HCT116 (cell line): ENCODE results near the gene DCAF15.

Experiments used
- ATF3 ChIP-seq: IDR thresholded peaks from 2 replicates; pipeline ENCODE4 v1.6.1; 2012
- CEBPB ChIP-seq: IDR thresholded peaks from 2 replicates; pipeline ENCODE4 v1.6.1; 2012; ENCODE audit warnings: low read depth
- CTCF ChIP-seq, 3 experiments: fragments of 200-600 bp in 1 of 3; sonication (generic) in 1 of 3; IDR thresholded peaks in 2 of 3; conservative IDR thresholded peaks in 1 of 3; 2 replicates each; pipeline ENCODE4 v1.5.1; 2012 to 2017; ENCODE audit warnings: low read depth in 2 of 3, low read length in 2 of 3, antibody characterized with exemption in 1 of 3, borderline replicate concordance in 1 of 3, control low read depth in 1 of 3, mild to moderate bottlenecking in 1 of 3, mixed read lengths in 1 of 3, mixed run types in 1 of 3, moderate library complexity in 1 of 3; ENCODE audit not compliant: insufficient read depth in 1 of 3
- EGR1 ChIP-seq: IDR thresholded peaks from 2 replicates; pipeline ENCODE4 v1.6.1; 2012; ENCODE audit warnings: low read depth
- EZH2 ChIP-seq: fragments of 200-600 bp; sonication (generic); IDR thresholded peaks from 2 replicates; pipeline ENCODE4 v1.6.1; 2017; ENCODE audit warnings: antibody characterized with exemption, mixed run types
- MAX ChIP-seq: IDR thresholded peaks from 2 replicates; pipeline ENCODE4 v1.6.1; 2012
- POLR2A ChIP-seq: IDR thresholded peaks from 2 replicates; pipeline ENCODE4 v1.7.0; 2011; ENCODE audit warnings: borderline replicate concordance; ENCODE audit not compliant: insufficient read depth, insufficient read length; ENCODE audit errors: extremely low read depth
- POLR2AphosphoS5 ChIP-seq: IDR thresholded peaks from 2 replicates; pipeline ENCODE4 v1.6.1; 2011; ENCODE audit warnings: mild to moderate bottlenecking, low read depth, low read length, moderate library complexity
- RAD21 ChIP-seq: IDR thresholded peaks from 2 replicates; pipeline ENCODE4 v1.6.1; 2012; ENCODE audit warnings: low read depth, mild to moderate bottlenecking
- REST ChIP-seq: IDR thresholded peaks from 2 replicates; pipeline ENCODE4 v1.6.1; 2012; ENCODE audit warnings: low read depth
- YY1 ChIP-seq: IDR thresholded peaks from 2 replicates; pipeline ENCODE4 v1.6.1; 2011; ENCODE audit warnings: low read length, low read depth, moderate library complexity, mild to moderate bottlenecking; ENCODE audit not compliant: insufficient replicate concordance; ENCODE audit errors: extremely low read depth
- ZNF274 ChIP-seq: fragments of 200-500 bp; sonication (Bioruptor generic); IDR thresholded peaks from 2 replicates; pipeline ENCODE4 v1.6.1; 2014; ENCODE audit warnings: mild to moderate bottlenecking, low read depth, low read length, inconsistent platforms

GRCh38 chr19:13979244-13979615 lies 26.9 kb downstream of the DCAF15 start:
- TF ChIP-seq CTCF (IDR thresholded peaks at IDR 0.05 in 2 of 3, conservative IDR thresholded peaks at IDR 0.05 in 1 of 3; ENCODE audit: borderline replicate concordance in 1 of 3, insufficient read depth in 1 of 3, low read depth in 2 of 3, low read length in 2 of 3): no peak
- TF ChIP-seq POLR2A: no peak
- TF ChIP-seq YY1: no peak
- TF ChIP-seq REST: no peak
- TF ChIP-seq POLR2AphosphoS5: no peak
- no peak for TF ChIP-seq ZNF274
- TF ChIP-seq ATF3: no peak
- TF ChIP-seq CEBPB: no peak
- TF ChIP-seq EGR1: no peak
- no peak for TF ChIP-seq EZH2
- TF ChIP-seq MAX: no peak
- no peak for TF ChIP-seq RAD21
